A549 (cell line): Measurements from ENCODE around the gene HEXIM1. TPM values are rescaled to one million over a fixed set of nuclear protein-coding genes. Genes with fewer than 3 reads are reported as not detected.

Experiments
- ATAC-seq, 2 experiments: fragments of 200-7000 bp in 1 of 2; fragments of >200 bp in 1 of 2; cut with Nextera tagmentation in 1 of 2; cut with Tn5 transposase in 1 of 2; 3 replicates each; pipeline versions ENCODE4 v1.8.0 to v1.9.1; 2018 to 2020; ENCODE audit warnings: mild to moderate bottlenecking in 1 of 2, moderate library complexity in 1 of 2
- CTCF ChIA-PET: fragments of 300-600 bp; sonication (Branson Sonifier 250); formaldehyde crosslinking; extraction: SDS; loops from one replicate; lab custom pipeline; 2021; ENCODE audit warnings: antibody characterized with exemption, inconsistent platforms; lab: Yijun Ruan, JAX
- POLR2A ChIA-PET: fragments of 350-600 bp; formaldehyde crosslinking; extraction: SDS; loops from one replicate; lab custom pipeline; 2021; ENCODE audit warnings: antibody characterized with exemption, inconsistent platforms; lab: Yijun Ruan, JAX
- DNase-seq, 2 experiments: peaks; one replicate each; pipeline versions ENCODE4 v3.0.0 to v3.0.0-alpha.2; 2011 to 2016; ENCODE audit warnings: low read depth in 1 of 2, low spot score in 1 of 2
- FAIRE-seq: peaks from 2 replicates; lab custom pipeline; 2011; peaks lifted over from hg19 to GRCh38; lab: Jason Lieb, UNC
- H3K27ac ChIP-seq, 2 experiments: fragments of >200 bp; sonication (Bioruptor Twin); formaldehyde crosslinking; 3 replicates each; pipeline ENCODE4 v1.5.1; 2016 to 2017
- H3K4me1 ChIP-seq: fragments of >200 bp; sonication (Bioruptor Twin); formaldehyde crosslinking; 3 replicates; pipeline ENCODE4 v1.6.1; 2016
- H3K4me2 ChIP-seq: fragments of >200 bp; sonication (Bioruptor Twin); formaldehyde crosslinking; 3 replicates; pipeline ENCODE4 v1.6.1; 2016
- H3K4me3 ChIP-seq: fragments of >200 bp; sonication (Bioruptor Twin); formaldehyde crosslinking; 3 replicates; pipeline ENCODE4 v1.5.1; 2016
- H3K9me3 ChIP-seq: fragments of >200 bp; sonication (Bioruptor Twin); formaldehyde crosslinking; 3 replicates; pipeline ENCODE4 v1.6.1; 2016
- CEBPB ChIP-seq, 2 experiments: fragments of >200 bp in 1 of 2; sonication (Bioruptor Twin) in 1 of 2; formaldehyde crosslinking in 1 of 2; IDR thresholded peaks; 2 replicates each; pipeline ENCODE4 v1.6.1; 2012 to 2016
- EP300 ChIP-seq, 2 experiments: fragments of >200 bp; sonication (Bioruptor Twin); formaldehyde crosslinking; IDR thresholded peaks; 2 replicates in 1 of 2; 3 replicates in 1 of 2; pipeline ENCODE4 v1.6.1; 2016 to 2017
- FOSB ChIP-seq: fragments of 250-450 bp; sonication (Bioruptor Pico); IDR thresholded peaks from 2 replicates; pipeline ENCODE4 v1.5.0; 2020; ENCODE audit warnings: mild to moderate bottlenecking, moderate library complexity
- FOSL2 ChIP-seq, 2 experiments: fragments of 450-650 bp in 1 of 2; fragments of >200 bp in 1 of 2; sonication (Bioruptor Twin) in 1 of 2; formaldehyde crosslinking; IDR thresholded peaks; 2 replicates each; pipeline versions ENCODE4 v1.5.0 to v1.6.1; 2016 to 2020; ENCODE audit warnings: mild to moderate bottlenecking in 1 of 2, moderate library complexity in 1 of 2
- FOXS1 ChIP-seq: fragments of 250-450 bp; sonication (Bioruptor Pico); IDR thresholded peaks from 2 replicates; pipeline ENCODE4 v1.5.0; 2020; ENCODE audit warnings: mild to moderate bottlenecking, moderate library complexity
- HDAC2 ChIP-seq: fragments of 200-600 bp; sonication (generic); IDR thresholded peaks from 2 replicates; pipeline ENCODE4 v1.6.1; 2016
- HEYL ChIP-seq: fragments of 250-450 bp; sonication (Bioruptor Pico); IDR thresholded peaks from 2 replicates; pipeline ENCODE4 v1.8.0; 2021; ENCODE audit warnings: mild to moderate bottlenecking, moderate library complexity
- HOXA7 ChIP-seq: fragments of 250-450 bp; sonication (Bioruptor Pico); IDR thresholded peaks from 2 replicates; pipeline ENCODE4 v1.5.0; 2020; ENCODE audit warnings: mild to moderate bottlenecking, moderate library complexity
- HOXB5 ChIP-seq: fragments of 250-450 bp; sonication (Bioruptor Pico); IDR thresholded peaks from 2 replicates; pipeline ENCODE4 v1.5.0; 2020; ENCODE audit warnings: mild to moderate bottlenecking, moderate library complexity
- JUN ChIP-seq, 2 experiments: fragments of >200 bp; sonication (Bioruptor Twin); formaldehyde crosslinking; IDR thresholded peaks; 2 replicates in 1 of 2; 3 replicates in 1 of 2; pipeline ENCODE4 v1.6.1; 2016 to 2017
- KDM1A ChIP-seq: fragments of 200-600 bp; sonication (generic); IDR thresholded peaks from 2 replicates; pipeline ENCODE4 v1.6.1; 2016; ENCODE audit warnings: low read depth, mild to moderate bottlenecking
- KDM5A ChIP-seq: fragments of 200-600 bp; sonication (generic); IDR thresholded peaks from 2 replicates; pipeline ENCODE4 v1.6.1; 2016; ENCODE audit warnings: antibody characterized with exemption, mild to moderate bottlenecking
- MAFK ChIP-seq: fragments of 450-650 bp; IDR thresholded peaks from 2 replicates; pipeline ENCODE4 v1.6.1; 2014; ENCODE audit not compliant: partially characterized antibody
- MAZ ChIP-seq: fragments of 150-350 bp; IDR thresholded peaks from 2 replicates; pipeline ENCODE4 v1.6.1; 2014; ENCODE audit warnings: antibody characterized with exemption, low read depth, low read length, borderline replicate concordance
- NFE2L2 ChIP-seq: fragments of 150-350 bp; conservative IDR thresholded peaks from 2 replicates; pipeline ENCODE4 v1.6.1; 2014; ENCODE audit warnings: low read length
- NPAS2 ChIP-seq: fragments of 250-450 bp; sonication (Bioruptor Pico); IDR thresholded peaks from 2 replicates; pipeline ENCODE4 v1.8.0; 2022; ENCODE audit warnings: mild to moderate bottlenecking, moderate library complexity, borderline replicate concordance
- RAD21 ChIP-seq, 2 experiments: fragments of >200 bp in 1 of 2; sonication (Bioruptor Twin) in 1 of 2; formaldehyde crosslinking in 1 of 2; IDR thresholded peaks in 1 of 2; conservative IDR thresholded peaks in 1 of 2; 2 replicates in 1 of 2; 3 replicates in 1 of 2; pipeline ENCODE4 v1.6.1; 2012 to 2018; ENCODE audit warnings: inconsistent platforms in 1 of 2
- RCOR1 ChIP-seq: fragments of 150-350 bp; IDR thresholded peaks from 2 replicates; pipeline ENCODE4 v1.6.1; 2014; ENCODE audit warnings: antibody characterized with exemption, low read length, low read depth
- RFX5 ChIP-seq: fragments of 450-650 bp; IDR thresholded peaks from 2 replicates; pipeline ENCODE4 v1.7.1; 2014; ENCODE audit warnings: antibody characterized with exemption, mild to moderate bottlenecking, moderate library complexity
- SREBF2 ChIP-seq: fragments of 450-650 bp; IDR thresholded peaks from 2 replicates; pipeline ENCODE4 v1.6.1; 2014; ENCODE audit warnings: mild to moderate bottlenecking, moderate library complexity
- TFCP2L1 ChIP-seq: fragments of 250-450 bp; sonication (Bioruptor Pico); IDR thresholded peaks from 2 replicates; pipeline ENCODE4 v1.5.0; 2021; ENCODE audit warnings: mild to moderate bottlenecking
- TP53 ChIP-seq: fragments of 250-450 bp; sonication (Bioruptor Pico); IDR thresholded peaks from 2 replicates; pipeline ENCODE4 v1.5.0; 2021; ENCODE audit warnings: mild to moderate bottlenecking, moderate library complexity
- ZC3H11A ChIP-seq: fragments of 450-650 bp; IDR thresholded peaks from 2 replicates; pipeline ENCODE4 v1.6.1; 2014; ENCODE audit warnings: antibody characterized with exemption, mild to moderate bottlenecking
- WGBS: methylation state at CpG from one replicate; pipeline ENCODE4 v1.1.6; 2017; ENCODE audit errors: missing lambda C conversion rate; 5-methylcytosine and 5-hydroxymethylcytosine counted together
- polyA plus RNA-seq, 4 experiments: library from polyadenylated mRNA; depleted of rRNA in 3 of 4; stranded (reverse); fragments of >200 nt; fragmentation: RNase III in 1 of 4; extraction: RNeasy Plus Mini Kit Qiagen cat#74134 plus additional on column Dnase treatment in 1 of 4; gene quantifications; 2 replicates in 3 of 4; 3 replicates in 1 of 4; pipeline ENCODE4 v1.2.3, GENCODE V29; 2011 to 2017
- TF ChIP-seq, protein P1 (sequence below): fragments of >200 bp; sonication (Bioruptor Twin); formaldehyde crosslinking; IDR thresholded peaks from 3 replicates; pipeline ENCODE4 v1.6.1; 2016
- TF ChIP-seq, protein P2 (sequence below): IDR thresholded peaks from 2 replicates; pipeline ENCODE4 v1.6.1; 2012
- TF ChIP-seq, protein P3 (sequence below): fragments of 150-350 bp; IDR thresholded peaks from 2 replicates; pipeline ENCODE4 v1.6.1; 2014; ENCODE audit warnings: low read depth, mild to moderate bottlenecking, low read length

The HEXIM1 gene
- polyA plus RNA-seq, 2 of the 4 experiments (the other 2 are of a cell fraction) = 54.0 to 143 TPM

- TF ChIP-seq MAZ = peak; percentile 98
- peak; percentile 92 to 98 for TF ChIP-seq JUN (IDR thresholded peaks at IDR 0.05)
- TF ChIP-seq RFX5 = no peak
- no peak for TF ChIP-seq FOSL2 (IDR thresholded peaks at IDR 0.05)
- TF ChIP-seq FOSL2 (CRISPR knock-in tag; IDR thresholded peaks at IDR 0.05) = peak; percentile 77
- TF ChIP-seq FOXS1 = no peak; the same call in 1 of the 2 replicates
- TF ChIP-seq CEBPB (IDR thresholded peaks at IDR 0.05) = 0 out of 4 replicates have a peak, but pooled peaks of 1 of the 2 experiments have one; percentile 17
- TF ChIP-seq NPAS2 (CRISPR knock-in tag) = no peak
- peak; percentile 36 to 75 for TF ChIP-seq RAD21 (conservative IDR thresholded peaks at IDR 0.05 in 1 of 2, IDR thresholded peaks at IDR 0.05 in 1 of 2)
- no peak for TF ChIP-seq NFE2L2
Measured at GRCh38 chr17:45172541-45173286, 24.4 kb downstream of the HEXIM1 start (continued).

DNA sequence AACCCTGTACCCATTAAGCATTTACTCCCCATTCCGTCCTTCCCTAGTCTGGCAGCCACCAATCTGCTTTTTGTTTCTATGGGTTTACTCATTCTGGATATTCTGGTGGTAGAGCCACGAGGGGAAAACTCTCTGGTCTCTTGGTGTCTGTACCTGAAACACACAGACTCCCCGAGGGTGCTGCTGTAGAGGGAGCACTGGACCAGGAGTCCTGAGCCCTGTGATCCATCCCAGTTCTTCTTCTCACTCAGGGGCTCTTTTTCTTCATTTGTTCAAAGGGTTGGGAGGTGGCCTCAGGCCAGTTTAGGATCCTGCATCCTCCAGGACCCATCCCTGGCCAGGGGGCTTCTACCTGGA lies 27.5 kb downstream of the HEXIM1 start:
- peak overlapping the region; percentile 96 to 100 for H3K27ac ChIP-seq
- no peak for FAIRE-seq
- no peak for TF ChIP-seq HEYL
- TF ChIP-seq TFCP2L1 = no peak
- TF ChIP-seq, protein P1, sequence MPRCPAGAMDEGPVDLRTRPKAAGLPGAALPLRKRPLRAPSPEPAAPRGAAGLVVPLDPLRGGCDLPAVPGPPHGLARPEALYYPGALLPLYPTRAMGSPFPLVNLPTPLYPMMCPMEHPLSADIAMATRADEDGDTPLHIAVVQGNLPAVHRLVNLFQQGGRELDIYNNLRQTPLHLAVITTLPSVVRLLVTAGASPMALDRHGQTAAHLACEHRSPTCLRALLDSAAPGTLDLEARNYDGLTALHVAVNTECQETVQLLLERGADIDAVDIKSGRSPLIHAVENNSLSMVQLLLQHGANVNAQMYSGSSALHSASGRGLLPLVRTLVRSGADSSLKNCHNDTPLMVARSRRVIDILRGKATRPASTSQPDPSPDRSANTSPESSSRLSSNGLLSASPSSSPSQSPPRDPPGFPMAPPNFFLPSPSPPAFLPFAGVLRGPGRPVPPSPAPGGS = no peak
- TF ChIP-seq KDM1A = peak; percentile 63; the same call in 1 of the 2 replicates
- TF ChIP-seq TP53 = 0 out of 2 replicates have a peak, but pooled peaks have one; percentile 22
- no peak for TF ChIP-seq FOSB (CRISPR knock-in tag)
- TF ChIP-seq MAFK = no peak
- no peak for TF ChIP-seq RAD21 (conservative IDR thresholded peaks at IDR 0.05 in 1 of 2, IDR thresholded peaks at IDR 0.05 in 1 of 2)
- TF ChIP-seq, protein P2, sequence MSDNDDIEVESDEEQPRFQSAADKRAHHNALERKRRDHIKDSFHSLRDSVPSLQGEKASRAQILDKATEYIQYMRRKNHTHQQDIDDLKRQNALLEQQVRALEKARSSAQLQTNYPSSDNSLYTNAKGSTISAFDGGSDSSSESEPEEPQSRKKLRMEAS = no peak
- TF ChIP-seq NFE2L2 = no peak
- TF ChIP-seq, all 56 proteins: peak for 2
- ChIA-PET POLR2A (interaction anchor here (0.7 to 2.7 kb wide), 7 partner anchors 8 to 27 kb away, joined by 3 to 49 read pairs (median 6); partner anchors contain the start of genes HEXIM1 and HEXIM2), CTCF (interaction anchor here (1.2 to 43.5 kb wide), 5 partner anchors 16 to 102 kb away, joined by 4 to 2147 read pairs (median 540); partner anchors contain the start of genes ACBD4, FMNL1, HEXIM1 and PLCD3)
- WGBS = 79% methylated on average over 3 of the region's 3 CpGs
- H3K4me1 ChIP-seq = peaks cover 62% of the 10 kb centered on the region
- H3K4me2 ChIP-seq = peak overlapping the region; percentile 64
- no peak for ATAC-seq
- no peak for DNase-seq
- H3K9me3 ChIP-seq = no peaks in the 10 kb centered on the region
- H3K4me3 ChIP-seq = no peak overlapping the region

- Histone ChIP-seq H3K9me3 (no peaks in the 10 kb centered on the region), H3K4me3 (no peak overlapping the region), H3K4me1 (peaks cover 51% of the 10 kb centered on the region), H3K27ac (peak overlapping the region; percentile 96 to 100), H3K4me2 (no peak overlapping the region)
- FAIRE-seq (no peak), ATAC-seq (no peak), DNase-seq (no peak)
- 91% methylated on average over 7 of the region's 7 CpGs for WGBS
- TF ChIP-seq SREBF2 = no peak
- ChIA-PET POLR2A (interaction anchor here (0.8 to 2.7 kb wide), 2 partner anchors 17 to 29 kb away, joined by 4 to 39 read pairs; partner anchors contain the start of gene HEXIM2), CTCF (interaction anchor here (1.7 to 43.5 kb wide), 4 partner anchors 17 to 45 kb away, joined by 12 to 2147 read pairs (median 600); partner anchors contain the start of genes ACBD4, FMNL1, HEXIM1 and PLCD3)
Measured at GRCh38 chr17:45177563-45177962, 29.3 kb downstream of the HEXIM1 start.

- Histone ChIP-seq H3K4me3 (no peak overlapping the region), H3K4me1 (peaks cover 23% of the 10 kb centered on the region), H3K27ac (peak overlapping the region; percentile 60 to 79), H3K4me2 (peak overlapping the region; percentile 37; the same call in 2 of the 3 replicates), H3K9me3 (no peaks in the 10 kb centered on the region)
- WGBS = 95% methylated on average over 5 of the region's 5 CpGs
- ChIA-PET POLR2A (interaction anchor here (0.6 kb wide), 1 partner anchor 73 kb away, joined by 3 read pairs; no protein-coding TSS in a partner anchor), CTCF (interaction anchor here (1.1 to 43.5 kb wide), 9 partner anchors 9 to 49 kb away, joined by 3 to 2147 read pairs (median 9); partner anchors contain the start of genes ACBD4, FMNL1, HEXIM1 and HEXIM2)
- no peak for FAIRE-seq
- no peak for DNase-seq
- ATAC-seq = no peak
- TF ChIP-seq KDM5A (no peak), HOXA7 (no peak), HDAC2 (no peak), HOXB5 (no peak), HEYL (no peak), FOSL2 (IDR thresholded peaks at IDR 0.05) (no peak), FOSL2 (CRISPR knock-in tag; IDR thresholded peaks at IDR 0.05) (no peak), JUN (IDR thresholded peaks at IDR 0.05) (no peak), EP300 (IDR thresholded peaks at IDR 0.05) (no peak), FOXS1 (no peak), ZC3H11A (no peak), RCOR1 (no peak)
- TF ChIP-seq, protein P1 = no peak
- TF ChIP-seq, protein P3, sequence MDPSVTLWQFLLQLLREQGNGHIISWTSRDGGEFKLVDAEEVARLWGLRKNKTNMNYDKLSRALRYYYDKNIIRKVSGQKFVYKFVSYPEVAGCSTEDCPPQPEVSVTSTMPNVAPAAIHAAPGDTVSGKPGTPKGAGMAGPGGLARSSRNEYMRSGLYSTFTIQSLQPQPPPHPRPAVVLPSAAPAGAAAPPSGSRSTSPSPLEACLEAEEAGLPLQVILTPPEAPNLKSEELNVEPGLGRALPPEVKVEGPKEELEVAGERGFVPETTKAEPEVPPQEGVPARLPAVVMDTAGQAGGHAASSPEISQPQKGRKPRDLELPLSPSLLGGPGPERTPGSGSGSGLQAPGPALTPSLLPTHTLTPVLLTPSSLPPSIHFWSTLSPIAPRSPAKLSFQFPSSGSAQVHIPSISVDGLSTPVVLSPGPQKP = no peak
Measured at GRCh38 chr17:45184144-45184543, 35.9 kb downstream of the HEXIM1 start.
